Muscle of leg (tissue), 11 donors: ENCODE data around the gene FBH1. TPM values are rescaled to one million over a fixed set of nuclear protein-coding genes. Genes with fewer than 3 reads are reported as not detected.

Experiments
- DNase-seq: peaks from one replicate; pipeline ENCODE4 v3.0.0; 2013
- H3K27ac ChIP-seq: one replicate; pipeline ENCODE4 v1.5.1; 2013; ENCODE audit warnings: mild to moderate bottlenecking, low read length, control low read depth
- H3K27me3 ChIP-seq: one replicate; pipeline ENCODE4 v1.6.1; 2013; ENCODE audit warnings: low read length; ENCODE audit not compliant: control insufficient read depth, insufficient read depth
- H3K36me3 ChIP-seq: one replicate; pipeline ENCODE4 v1.6.1; 2013; ENCODE audit warnings: low read length; ENCODE audit not compliant: control insufficient read depth, insufficient read depth
- H3K4me1 ChIP-seq: one replicate; pipeline ENCODE4 v1.6.1; 2013; ENCODE audit warnings: low read length; ENCODE audit not compliant: control insufficient read depth, insufficient read depth
- H3K4me3 ChIP-seq: one replicate; pipeline ENCODE4 v1.5.1; 2013; ENCODE audit warnings: low read length, control low read depth
- H3K9me3 ChIP-seq: replicated peaks from 2 replicates; pipeline ENCODE4 v1.6.1; 2013; ENCODE audit warnings: low read depth, low read length; ENCODE audit not compliant: control insufficient read depth
- WGBS: methylation state at CpG from one replicate; pipeline ENCODE4 v1.1.5; 2013; ENCODE audit warnings: missing lambda C conversion rate; ENCODE audit not compliant: insufficient coverage; 5-methylcytosine and 5-hydroxymethylcytosine counted together
- polyA plus RNA-seq, 8 donors: library from polyadenylated mRNA; unstranded; fragments of 120-200 nt; gene quantifications; one replicate each; pipeline versions ENCODE4 v1.2.1 to v1.2.3, GENCODE V29; 2013; ENCODE audit warnings: inconsistent platforms in 1 of 8, low replicate concordance in 1 of 8; ENCODE audit not compliant: insufficient read length in 8 of 8, insufficient read depth in 1 of 8
- total RNA-seq: library from RNA; stranded (reverse); fragments of 120-200 nt; gene quantifications from one replicate; pipeline ENCODE4 v1.2.4, GENCODE V29; 2013

Gene FBH1
- total and polyA plus RNA-seq, 9 donors = 45.8 to 57.7 (median 53.5) TPM

DNA sequence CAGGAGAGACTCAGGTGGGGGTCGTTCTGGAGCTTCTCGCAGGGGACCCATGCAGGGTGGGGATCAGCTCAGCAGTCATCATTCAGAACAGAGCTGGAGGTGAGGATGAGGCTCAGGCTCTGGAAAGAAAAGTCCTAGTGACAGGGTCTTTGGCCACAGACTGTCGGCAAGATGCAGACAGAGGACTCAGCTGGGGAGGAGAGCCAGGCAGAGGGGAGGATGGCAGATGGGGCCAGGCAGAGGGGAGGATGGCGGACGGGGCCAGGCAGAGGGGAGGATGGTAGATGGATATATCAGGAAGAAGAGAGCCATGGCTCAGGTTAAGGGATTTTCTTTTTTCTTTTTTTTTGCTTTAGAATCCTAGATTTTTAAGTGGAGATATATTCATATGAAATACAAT, 95.0 kb downstream of the FBH1 start:
- H3K27ac ChIP-seq = no peak overlapping the region
- DNase-seq = no peak
- H3K9me3 ChIP-seq = no peaks in the 10 kb centered on the region
- H3K4me1 ChIP-seq = peaks cover 2% of the 10 kb centered on the region
- no peak overlapping the region for H3K4me3 ChIP-seq
- no peaks in the 10 kb centered on the region for H3K36me3 ChIP-seq
- 83% methylated on average over 4 of the region's 5 CpGs for WGBS
- H3K27me3 ChIP-seq = peaks cover 9% of the 10 kb centered on the region

Other genes with a start within 250 kb of the FBH1 start
- 8.0 TPM for gene ASB13, start 223.6 kb upstream of the FBH1 start, total RNA-seq
- 10 to 100 TPM; 10.6 to 14.0 (median 12.0) TPM for gene ASB13, start 223.6 kb upstream of the FBH1 start, polyA plus RNA-seq
- gene TASOR2, start 205.4 kb upstream of the FBH1 start, total RNA-seq = 51.3 TPM
- 10 to 100 TPM; 21.9 to 34.8 (median 29.2) TPM for gene TASOR2, start 205.4 kb upstream of the FBH1 start, polyA plus RNA-seq
- gene GDI2, start 76.8 kb upstream of the FBH1 start, total RNA-seq = 256 TPM
- gene GDI2, start 76.8 kb upstream of the FBH1 start, polyA plus RNA-seq = 100 to 1,000 TPM; 216 to 281 (median 233) TPM
- gene ANKRD16, start 350 bp upstream of the FBH1 start, total RNA-seq = 6.0 TPM
- gene ANKRD16, start 350 bp upstream of the FBH1 start, polyA plus RNA-seq = 1 to 10 TPM; 6.4 to 7.9 (median 7.0) TPM
- gene IL15RA, start 87.3 kb downstream of the FBH1 start, total RNA-seq = 1.5 TPM
- 1 to 10 TPM in 7 of 8 donors, under 1 TPM in 1; 0.96 to 4.9 (median 1.7) TPM for gene IL15RA, start 87.3 kb downstream of the FBH1 start, polyA plus RNA-seq
- not detected for gene IL2RA, start 172.1 kb downstream of the FBH1 start, total RNA-seq
- under 1 TPM in 4 of 8 donors, not detected in 4; 0.05 to 0.24 (median 0.10) TPM for gene IL2RA, start 172.1 kb downstream of the FBH1 start, polyA plus RNA-seq
- gene RBM17, start 198.8 kb downstream of the FBH1 start, total RNA-seq = 39.2 TPM
- gene RBM17, start 198.8 kb downstream of the FBH1 start, polyA plus RNA-seq = 100 to 1,000 TPM in 3 of 8 donors, 10 to 100 TPM in 5; 84.3 to 112 (median 95.4) TPM